GM12878 (cell line): ENCODE data around the gene OGFOD2. TPM values are rescaled to one million over a fixed set of nuclear protein-coding genes. Genes with fewer than 3 reads are reported as not detected.

ENCODE experiments used
- ATAC-seq: fragments of 200-7000 bp; cut with Tn5 transposase; 3 replicates; pipeline ENCODE4 v1.9.1; 2020; ENCODE audit warnings: mild to moderate bottlenecking, moderate library complexity
- BruUV-seq: library from RNA; stranded (reverse); fragments of 400-500 nt; replicated peaks from 2 replicates; lab custom pipeline; 2021; lab: Mats Ljungman, UMichigan
- CTCF ChIA-PET: fragments of 300-600 bp; sonication (Branson Sonifier 250); formaldehyde crosslinking; extraction: SDS; loops from one replicate; lab custom pipeline; 2021; ENCODE audit warnings: inconsistent platforms; lab: Yijun Ruan, JAX
- POLR2A ChIA-PET: fragments of 350-600 bp; formaldehyde crosslinking; extraction: SDS; loops from one replicate; lab custom pipeline; 2021; ENCODE audit warnings: inconsistent platforms; lab: Charles Lee
- RAD21 ChIA-PET: fragments of 300-600 bp; sonication (Branson Sonifier 250); formaldehyde crosslinking; loops from one replicate; lab custom pipeline; 2023; ENCODE audit warnings: antibody characterized with exemption; ENCODE audit not compliant: unreplicated experiment; lab: Charles Lee
- SMC1A ChIA-PET: fragments of 300-600 bp; sonication (Branson Sonifier 250); formaldehyde crosslinking; loops from one replicate; lab custom pipeline; 2023; ENCODE audit not compliant: unreplicated experiment, uncharacterized antibody; lab: Charles Lee
- DNase-seq: peaks from one replicate; pipeline ENCODE4 v3.0.0-alpha.2; 2011; ENCODE audit warnings: low read depth, low spot score
- FAIRE-seq: peaks from 3 replicates; lab custom pipeline; 2011; peaks lifted over from hg19 to GRCh38; lab: Jason Lieb, UNC
- H2AFZ ChIP-seq: 2 replicates; pipeline ENCODE4 v1.6.0; 2011; ENCODE audit warnings: low read depth, low read length, control low read depth; ENCODE audit not compliant: control insufficient read depth
- H3K27ac ChIP-seq: 2 replicates; pipeline ENCODE4 v1.5.1; 2011; ENCODE audit warnings: control low read depth; ENCODE audit not compliant: control insufficient read depth, insufficient read depth
- H3K27me3 ChIP-seq, 2 experiments: replicated peaks in 1 of 2; 2 replicates each; pipeline versions ENCODE4 v1.6.0 to v1.6.1; 2011; ENCODE audit warnings: low read length in 1 of 2; ENCODE audit not compliant: control insufficient read depth in 2 of 2, insufficient read depth in 2 of 2
- H3K36me3 ChIP-seq, 2 experiments: 2 replicates each; pipeline ENCODE4 v1.5.1; 2011; ENCODE audit warnings: low read length in 1 of 2; ENCODE audit not compliant: control insufficient read depth in 2 of 2, insufficient read depth in 2 of 2
- H3K4me1 ChIP-seq: 2 replicates; pipeline ENCODE4 v1.6.1; 2011; ENCODE audit warnings: mild to moderate bottlenecking, low read length, moderate library complexity, mixed read lengths; ENCODE audit not compliant: control insufficient read depth, insufficient read depth
- H3K4me2 ChIP-seq: 2 replicates; pipeline ENCODE4 v1.6.0; 2011; ENCODE audit warnings: control low read depth; ENCODE audit not compliant: control insufficient read depth, insufficient read depth
- H3K4me3 ChIP-seq: fragments of 200-600 bp; sonication (generic); 2 replicates; pipeline ENCODE4 v1.5.1; 2016
- H3K79me2 ChIP-seq: 2 replicates; pipeline ENCODE4 v1.6.0; 2011; ENCODE audit warnings: low read length; ENCODE audit not compliant: control insufficient read depth, insufficient read depth
- H3K9ac ChIP-seq: 2 replicates; pipeline ENCODE4 v1.8.0; 2011; ENCODE audit warnings: low read length, control low read depth, mixed read lengths; ENCODE audit not compliant: control insufficient read depth, insufficient read depth
- H3K9me3 ChIP-seq: replicated peaks from 3 replicates; pipeline ENCODE4 v1.5.1; 2011; ENCODE audit warnings: mild to moderate bottlenecking, low read length; ENCODE audit not compliant: control insufficient read depth, insufficient read depth
- H4K20me1 ChIP-seq: 2 replicates; pipeline ENCODE4 v1.6.0; 2011; ENCODE audit not compliant: control insufficient read depth, insufficient read depth
- MXI1 ChIP-seq: fragments of 150-350 bp; IDR thresholded peaks from 2 replicates; pipeline ENCODE4 v1.6.1; 2011; ENCODE audit warnings: low read depth, mild to moderate bottlenecking, inconsistent platforms, low read length, improper control_type of control experiment
- PKNOX1 ChIP-seq: fragments of 450-650 bp; IDR thresholded peaks from 2 replicates; pipeline ENCODE4 v1.6.1; 2016; ENCODE audit warnings: mild to moderate bottlenecking
- WGBS: methylation state at CpG from one replicate; pipeline ENCODE4 v1.1.6; 2016; ENCODE audit warnings: low lambda C conversion rate; ENCODE audit not compliant: insufficient replicate concordance, insufficient coverage; ENCODE audit errors: missing lambda C conversion rate; 5-methylcytosine and 5-hydroxymethylcytosine counted together
- in situ Hi-C: fragments of 300-500 bp; cut with MboI; formaldehyde crosslinking; loops from 9 replicates; pipeline ENCODE4 v1.14.3; 2018; ENCODE audit warnings: mixed read lengths
- intact Hi-C: fragments of 100-400 bp; cut with micrococcal nuclease; formaldehyde crosslinking; loops from one replicate; pipeline ENCODE4 v1.14.2; 2022; ENCODE audit not compliant: unreplicated experiment
- polyA plus RNA-seq, 11 experiments: library from polyadenylated mRNA; depleted of rRNA in 4 of 11; unstranded in 6 of 11; stranded (reverse) in 5 of 11; fragments of >200 nt; fragmentation: Nextera tagmentation in 4 of 11; fragmentation: Illumina TruSeq in 1 of 11; extraction: Ambion mirVana in 4 of 11; extraction: Trizol in 1 of 11; gene quantifications; 1 replicate in 1 of 11; 2 replicates in 10 of 11; pipeline versions ENCODE4 v1.2.1 to v1.2.3, GENCODE V29; 2011 to 2016; ENCODE audit warnings: inconsistent platforms in 2 of 11, missing spikeins in 2 of 11, low read depth in 1 of 11
- total RNA-seq, 4 experiments: library from RNA; depleted of rRNA in 3 of 4; stranded (reverse); fragments of >200 nt in 3 of 4; fragmentation: Illumina TruSeq in 1 of 4; extraction: Trizol in 1 of 4; gene quantifications; 2 replicates each; pipeline versions ENCODE4 v1.2.1 to v1.2.3, GENCODE V29; 2013 to 2021

The OGFOD2 gene
- total and polyA plus RNA-seq, 10 of the 15 experiments (the other 5 are each of a cell fraction or from before 2014, with no cell fraction given): 0.93 to 29.2 (median 16.3) TPM

DNA sequence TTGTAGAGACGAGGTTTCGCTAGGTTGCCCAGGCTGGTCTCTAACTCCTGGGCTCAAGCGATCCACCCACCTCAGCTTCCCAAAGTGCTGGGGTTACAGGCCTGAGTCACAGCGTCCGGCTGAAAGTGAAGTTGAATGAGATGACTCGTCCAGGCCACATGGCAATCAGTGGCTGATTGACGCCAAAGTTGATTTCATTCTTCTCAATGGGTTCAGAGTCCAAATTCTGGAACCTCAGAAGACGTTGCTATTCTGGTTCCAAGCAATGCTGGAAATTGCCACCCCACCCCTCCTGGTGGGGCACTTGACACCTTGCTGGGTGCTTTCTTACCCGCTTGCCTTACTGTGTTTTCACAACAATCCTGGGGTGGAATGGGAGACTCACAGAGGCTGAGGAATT is 23.6 kb upstream of the OGFOD2 start:
- WGBS: 57% methylated on average over 9 of the region's 9 CpGs
- ChIA-PET RAD21 (interaction anchor here (0.6 to 7.3 kb wide), 5 partner anchors 58 to 109 kb away, joined by 3 to 72 read pairs (median 4); no protein-coding TSS in a partner anchor), CTCF (interaction anchor here (0.6 to 9.1 kb wide), 12 partner anchors 21 to 228 kb away, joined by 3 to 127 read pairs (median 5); no protein-coding TSS in a partner anchor), POLR2A (interaction anchor here (0.7 to 0.9 kb wide), 3 partner anchors 25 to 81 kb away, joined by 3 to 7 read pairs (median 5); no protein-coding TSS in a partner anchor), SMC1A (interaction anchor here (1.0 to 8.9 kb wide), 11 partner anchors 16 to 157 kb away, joined by 3 to 100 read pairs (median 7); no protein-coding TSS in a partner anchor)
- Histone ChIP-seq H3K9ac (no peak overlapping the region), H3K9me3 (no peaks in the 10 kb centered on the region; the same call in 2 of the 3 replicates), H3K27ac (no peak overlapping the region), H3K79me2 (no peaks in the 10 kb centered on the region), H3K27me3 (no peaks in the 10 kb centered on the region), H2AFZ (no peak overlapping the region), H4K20me1 (no peaks in the 10 kb centered on the region), H3K36me3 (no peaks in the 10 kb centered on the region), H3K4me2 (no peak overlapping the region), H3K4me1 (peaks cover 28% of the 10 kb centered on the region), H3K4me3 (no peak overlapping the region)
- intact Hi-C loops (no loop called here), in situ Hi-C loops (loop anchor here (5.0 kb wide), 2 partner anchors 94 to 159 kb away; no protein-coding TSS in a partner anchor)
- DNase-seq: no peak
- TF ChIP-seq MXI1 (no peak), PKNOX1 (peak; percentile 58)
- ATAC-seq: peak; percentile 56
- no TSS peak for BruUV-seq
- no peak for FAIRE-seq
